OCI-LY7 (cell line): Measurements from ENCODE around the gene KRTAP10-12. TPM values are rescaled to one million over a fixed set of nuclear protein-coding genes. Genes with fewer than 3 reads are reported as not detected.
"Not testable (repeated sequence)": the region's sequence is repeated elsewhere in the genome, so short reads cannot be mapped to it uniquely, and the experiment has no call there.

Experiments used
- BruUV-seq: library from RNA; stranded (reverse); fragments of 400-500 nt; replicated peaks from 2 replicates; lab custom pipeline; 2021; lab: Mats Ljungman, UMichigan
- CTCF ChIA-PET: fragments of 300-600 bp; sonication (Branson Sonifier 250); formaldehyde crosslinking; loops from one replicate; lab custom pipeline; 2022; ENCODE audit warnings: antibody characterized with exemption; ENCODE audit not compliant: unreplicated experiment; lab: Charles Lee
- POLR2A ChIA-PET: fragments of 300-600 bp; sonication (Branson Sonifier 250); formaldehyde crosslinking; loops from one replicate; lab custom pipeline; 2022; ENCODE audit warnings: antibody characterized with exemption; lab: Charles Lee
- DNase-seq: peaks from one replicate; pipeline ENCODE4 v3.0.0-alpha.2; 2015; ENCODE audit warnings: low spot score
- H2AFZ ChIP-seq: fragments of 200-600 bp; sonication (generic), shearing (Covaris generic); 2 replicates; pipeline ENCODE4 v1.6.1; 2014; ENCODE audit warnings: mild to moderate bottlenecking, antibody characterized with exemption, low read length, moderate library complexity
- H3K27ac ChIP-seq: fragments of 200-600 bp; sonication (generic); 2 replicates; pipeline ENCODE4 v1.5.1; 2014; ENCODE audit warnings: mixed run types, low read depth, mild to moderate bottlenecking, moderate library complexity, low read length, inconsistent platforms; ENCODE audit not compliant: poor library complexity, severe bottlenecking
- H3K36me3 ChIP-seq: fragments of 200-600 bp; sonication (generic); 2 replicates; pipeline ENCODE4 v1.6.1; 2014; ENCODE audit warnings: mild to moderate bottlenecking, antibody characterized with exemption, low read length, moderate library complexity, mixed read lengths; ENCODE audit not compliant: insufficient read depth
- H3K4me1 ChIP-seq: fragments of 200-600 bp; sonication (generic); 2 replicates; pipeline ENCODE4 v1.5.1; 2014; ENCODE audit warnings: mild to moderate bottlenecking, low read length; ENCODE audit not compliant: insufficient read depth, poor library complexity, severe bottlenecking
- H3K4me2 ChIP-seq: fragments of 200-600 bp; sonication (generic); 2 replicates; pipeline ENCODE4 v1.6.1; 2014; ENCODE audit warnings: mild to moderate bottlenecking, low read length
- H3K4me3 ChIP-seq: fragments of 200-600 bp; sonication (generic); 2 replicates; pipeline ENCODE4 v1.5.1; 2014; ENCODE audit warnings: mild to moderate bottlenecking, low read depth, low read length; ENCODE audit not compliant: poor library complexity, severe bottlenecking
- H3K79me2 ChIP-seq: fragments of 200-600 bp; sonication (generic); 2 replicates; pipeline ENCODE4 v1.6.1; 2016; ENCODE audit warnings: low read depth, mild to moderate bottlenecking, low read length, moderate library complexity, mixed read lengths; ENCODE audit not compliant: insufficient read depth
- H3K9me2 ChIP-seq: fragments of 200-600 bp; sonication (generic); 2 replicates; pipeline ENCODE4 v1.6.1; 2016; ENCODE audit warnings: mild to moderate bottlenecking, low read length, mixed read lengths; ENCODE audit not compliant: insufficient read depth
- H3K9me3 ChIP-seq: fragments of 200-600 bp; sonication (generic); 2 replicates; pipeline ENCODE4 v1.6.1; 2014; ENCODE audit warnings: mild to moderate bottlenecking, mixed run types, low read length, mixed read lengths
- H4K20me1 ChIP-seq: fragments of 200-600 bp; sonication (generic); 2 replicates; pipeline ENCODE4 v1.6.1; 2014; ENCODE audit warnings: mild to moderate bottlenecking, antibody characterized with exemption, low read length, moderate library complexity, mixed read lengths; ENCODE audit not compliant: insufficient read depth
- CTCF ChIP-seq: fragments of 200-600 bp; sonication (generic); conservative IDR thresholded peaks from 2 replicates; pipeline ENCODE4 v1.5.1; 2014; ENCODE audit warnings: mild to moderate bottlenecking, antibody characterized with exemption, low read length, moderate library complexity, mixed read lengths
- EZH2phosphoT487 ChIP-seq: fragments of 200-600 bp; sonication (generic); IDR thresholded peaks from 2 replicates; pipeline ENCODE4 v1.6.1; 2018; ENCODE audit warnings: low read depth, borderline replicate concordance, mild to moderate bottlenecking, mixed run types, antibody characterized with exemption, low read length, moderate library complexity, mixed read lengths
- intact Hi-C: fragments of 100-400 bp; cut with micrococcal nuclease; formaldehyde crosslinking; loops from one replicate; pipeline ENCODE4 v1.10.0; 2022; ENCODE audit not compliant: unreplicated experiment
- total RNA-seq, 2 experiments: library from RNA; depleted of rRNA in 1 of 2; stranded (reverse); fragments of >200 nt in 1 of 2; shearing (Covaris generic) in 1 of 2; gene quantifications; 2 replicates each; pipeline ENCODE4 v1.2.3, GENCODE V29; 2014 to 2022

KRTAP10-12 gene
- total RNA-seq, 2 experiments from 2014 or later, result not detected

DNA sequence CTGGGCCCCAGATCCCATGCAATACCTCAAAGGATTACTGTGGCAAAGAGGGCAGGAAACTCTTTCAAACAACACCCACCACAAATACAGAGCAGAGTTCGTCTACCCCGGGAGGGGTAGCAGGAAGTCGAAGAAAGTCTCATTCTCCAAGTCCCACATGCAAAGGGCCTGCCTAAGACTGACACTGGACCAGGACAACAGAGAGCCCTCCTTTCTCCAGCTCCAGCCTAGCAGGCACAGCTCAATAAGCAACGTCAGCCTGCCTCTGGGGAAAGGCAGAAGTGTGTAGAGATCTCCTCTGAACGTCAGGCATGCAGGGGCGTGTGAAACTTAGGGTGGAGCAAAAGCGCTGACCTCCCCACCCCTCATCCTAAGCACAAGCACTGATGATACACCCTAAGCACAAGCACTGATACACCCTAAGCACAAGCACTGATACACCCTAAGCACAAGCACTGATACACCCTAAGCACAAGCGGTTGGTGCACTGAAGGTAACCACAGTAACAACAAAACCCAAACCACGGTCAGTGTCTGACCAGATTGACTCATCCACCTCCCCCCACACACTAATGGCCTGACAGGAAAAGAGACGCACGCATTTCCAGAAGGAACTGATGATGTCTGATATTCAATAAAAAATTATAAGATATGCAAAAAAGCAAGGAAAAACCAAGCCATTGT lies 37.9 kb upstream of the KRTAP10-12 start:
- no peaks in the 10 kb centered on the region for H3K9me3 ChIP-seq
- no peak overlapping the region for H2AFZ ChIP-seq
- BruUV-seq, result no TSS peak
- H3K9me2 ChIP-seq, result no peaks in the 10 kb centered on the region
- DNase-seq, result no peak
- no peak for TF ChIP-seq EZH2phosphoT487
- no peak for TF ChIP-seq CTCF
- no peaks in the 10 kb centered on the region for H4K20me1 ChIP-seq
- H3K4me3 ChIP-seq, result no peak overlapping the region
- H3K36me3 ChIP-seq, result no peaks in the 10 kb centered on the region
- POLR2A ChIA-PET, result no interaction called here
- no peak overlapping the region for H3K27ac ChIP-seq
- no peaks in the 10 kb centered on the region for H3K79me2 ChIP-seq
- H3K4me2 ChIP-seq, result no peak overlapping the region
- CTCF ChIA-PET, result no interaction called here
- no peaks in the 10 kb centered on the region for H3K4me1 ChIP-seq
- intact Hi-C loops, result no loop called here

DNA sequence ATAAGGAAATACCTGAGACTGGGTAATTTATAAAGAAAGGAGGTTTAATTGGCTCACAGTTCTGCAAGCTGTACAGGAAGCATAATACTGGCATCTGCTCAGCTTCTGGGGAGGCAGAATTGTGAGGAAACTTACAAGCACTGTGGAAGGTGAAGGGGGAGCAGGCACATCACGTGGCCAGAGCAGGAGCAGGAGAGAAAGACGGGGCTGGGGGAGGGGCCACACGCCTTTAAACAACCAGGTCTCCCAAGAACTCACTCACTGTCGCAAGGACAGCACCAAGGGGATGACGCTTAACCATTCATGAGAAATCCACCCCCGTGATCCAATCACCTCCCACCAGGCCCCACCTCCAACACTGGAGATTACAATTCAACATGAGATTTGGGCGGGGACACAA lies 35.4 kb upstream of the KRTAP10-12 start:
- H3K9me2 ChIP-seq, CTCF ChIA-PET, BruUV-seq, intact Hi-C loops, H4K20me1 ChIP-seq, H3K9me3 ChIP-seq, H3K4me3 ChIP-seq, H3K36me3 ChIP-seq, POLR2A ChIA-PET, H3K27ac ChIP-seq, DNase-seq, H2AFZ ChIP-seq, H3K79me2 ChIP-seq, H3K4me2 ChIP-seq, H3K4me1 ChIP-seq: not testable (repeated sequence)

DNA sequence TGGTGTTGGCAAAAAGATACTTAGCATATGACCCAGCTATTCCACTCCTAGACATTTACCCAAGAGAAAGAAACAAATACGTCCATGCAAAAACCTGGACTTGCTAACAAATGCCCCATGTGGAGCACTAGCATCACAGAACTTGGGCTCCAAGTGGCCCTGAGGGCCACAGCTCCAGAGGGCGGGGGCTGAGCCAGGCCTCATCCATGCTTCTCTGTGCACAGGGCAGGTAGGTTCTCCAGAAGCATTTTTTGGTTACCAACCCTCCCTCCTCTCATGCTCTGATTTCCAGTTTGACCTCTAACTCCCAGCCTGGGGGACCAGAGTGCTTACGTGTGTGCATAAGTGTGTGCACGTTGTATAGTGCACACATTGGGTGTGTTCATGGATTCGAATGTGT lies 32.3 kb upstream of the KRTAP10-12 start:
- H3K9me3 ChIP-seq, result no peaks in the 10 kb centered on the region
- no peaks in the 10 kb centered on the region for H3K9me2 ChIP-seq
- no peak overlapping the region for H2AFZ ChIP-seq
- H3K4me3 ChIP-seq, result no peak overlapping the region
- no peaks in the 10 kb centered on the region for H4K20me1 ChIP-seq
- no peak overlapping the region for H3K4me2 ChIP-seq
- no peaks in the 10 kb centered on the region for H3K79me2 ChIP-seq
- TF ChIP-seq CTCF, result no peak
- TF ChIP-seq EZH2phosphoT487, result no peak
- intact Hi-C loops, result no loop called here
- H3K27ac ChIP-seq, result no peak overlapping the region
- no peaks in the 10 kb centered on the region for H3K4me1 ChIP-seq
- no TSS peak for BruUV-seq
- DNase-seq, result no peak
- CTCF ChIA-PET, result no interaction called here
- no peaks in the 10 kb centered on the region for H3K36me3 ChIP-seq
- POLR2A ChIA-PET, result no interaction called here
